Common myeloid progenitor, CD34-positive (primary cell): ENCODE measurements around the gene MSRB3.
"Not testable (repeated sequence)": the region's sequence is repeated elsewhere in the genome, so short reads cannot be mapped to it uniquely, and the experiment has no call there.

Experiments used
- CTCF ChIA-PET: fragments of 350-600 bp; sonication (Branson Sonifier 250); formaldehyde crosslinking; loops from one replicate; lab custom pipeline; 2021; ENCODE audit warnings: antibody characterized with exemption; lab: Charles Lee
- POLR2A ChIA-PET: fragments of 350-600 bp; sonication (Branson Sonifier 250); formaldehyde crosslinking; loops from one replicate; lab custom pipeline; 2021; ENCODE audit warnings: antibody characterized with exemption; lab: Charles Lee
- DNase-seq, 3 donors: peaks; one replicate each; pipeline versions ENCODE4 v3.0.0 to v3.0.0-alpha.2; 2013
- H3K27ac ChIP-seq, 2 experiments: 1 replicate in 1 of 2; 2 replicates in 1 of 2; pipeline ENCODE4 v1.7.0; 2013; ENCODE audit warnings: inconsistent platforms in 2 of 2, low read length in 2 of 2, mild to moderate bottlenecking in 2 of 2, low read depth in 1 of 2, moderate library complexity in 1 of 2; ENCODE audit not compliant: severe bottlenecking in 2 of 2, insufficient read depth in 1 of 2, poor library complexity in 1 of 2
- H3K27me3 ChIP-seq, 5 experiments: replicated peaks in 2 of 5; 1 replicate in 3 of 5; 2 replicates in 2 of 5; pipeline versions ENCODE4 v1.6.1 to v1.7.0; 2013; ENCODE audit warnings: low read length in 4 of 5, mild to moderate bottlenecking in 2 of 5, moderate library complexity in 2 of 5, inconsistent platforms in 1 of 5; ENCODE audit not compliant: insufficient read depth in 5 of 5, control insufficient read depth in 4 of 5
- H3K36me3 ChIP-seq, 4 experiments: 1 replicate in 2 of 4; 2 replicates in 2 of 4; pipeline versions ENCODE4 v1.6.1 to v1.7.0; 2013; ENCODE audit warnings: low read length in 3 of 4, control low read depth in 1 of 4, mild to moderate bottlenecking in 1 of 4; ENCODE audit not compliant: control insufficient read depth in 4 of 4, insufficient read depth in 4 of 4
- H3K4me1 ChIP-seq, 4 experiments: 1 replicate in 3 of 4; 2 replicates in 1 of 4; pipeline versions ENCODE4 v1.6.1 to v1.7.1; 2013; ENCODE audit warnings: low read length in 3 of 4, mild to moderate bottlenecking in 3 of 4, control low read depth in 1 of 4, inconsistent platforms in 1 of 4, moderate library complexity in 1 of 4; ENCODE audit not compliant: control insufficient read depth in 4 of 4, insufficient read depth in 4 of 4; ENCODE audit errors: control extremely low read depth in 1 of 4
- H3K4me3 ChIP-seq, 7 experiments: 1 replicate in 4 of 7; 2 replicates in 3 of 7; pipeline versions ENCODE4 v1.5.1 to v1.7.0; 2013; ENCODE audit warnings: mild to moderate bottlenecking in 7 of 7, low read length in 6 of 7, moderate library complexity in 6 of 7, inconsistent platforms in 2 of 7, low read depth in 2 of 7, control low read depth in 1 of 7; ENCODE audit not compliant: insufficient read depth in 4 of 7, control insufficient read depth in 1 of 7; ENCODE audit errors: extremely low read depth in 1 of 7
- H3K9me3 ChIP-seq, 5 experiments: 1 replicate in 4 of 5; 2 replicates in 1 of 5; pipeline versions ENCODE4 v1.6.1 to v1.7.1; 2013; ENCODE audit warnings: low read length in 4 of 5, mild to moderate bottlenecking in 2 of 5, inconsistent platforms in 1 of 5, low read depth in 1 of 5, moderate library complexity in 1 of 5; ENCODE audit not compliant: control insufficient read depth in 4 of 5, insufficient read depth in 2 of 5; ENCODE audit errors: control extremely low read depth in 1 of 5
- WGBS: methylation state at CpG from one replicate; pipeline ENCODE4 v1.1.5; 2013; ENCODE audit not compliant: insufficient coverage; 5-methylcytosine and 5-hydroxymethylcytosine counted together

MSRB3 gene

DNA sequence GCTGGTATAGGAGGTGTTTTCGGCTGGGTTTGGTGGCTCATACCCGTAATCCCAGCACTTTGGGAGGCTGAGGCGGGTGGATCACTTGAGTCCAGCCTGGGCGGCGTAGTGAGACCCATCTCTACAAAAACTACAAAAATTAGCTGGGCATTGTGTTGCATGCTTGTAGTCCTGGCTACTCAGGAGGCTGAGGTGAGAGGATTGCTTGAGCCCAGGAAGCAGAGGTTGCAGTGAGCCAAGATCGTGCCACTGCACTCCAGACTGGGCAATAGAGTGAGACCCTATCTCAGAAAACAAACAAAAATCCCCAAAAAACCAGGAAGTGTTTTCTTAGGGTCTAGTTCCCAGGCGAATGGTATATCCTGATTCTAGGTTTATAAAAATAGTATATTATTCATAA lies 7.0 kb downstream of the MSRB3 start:
- peak overlapping the region in 1 of 2 experiments; percentile 6 for H3K27ac ChIP-seq
- POLR2A ChIA-PET, H3K27me3 ChIP-seq, H3K36me3 ChIP-seq, DNase-seq, H3K4me3 ChIP-seq, H3K9me3 ChIP-seq: not testable (repeated sequence)
- WGBS, result 96% methylated on average over 4 of the region's 7 CpGs
- CTCF ChIA-PET, result interaction anchor here (1.2 kb wide), 1 partner anchor 53 kb away, joined by 3 read pairs; no protein-coding TSS in a partner anchor
- peaks cover 24 to 79% (median 52%) of the 10 kb centered on the region in 4 experiments for H3K4me1 ChIP-seq

- DNase-seq, result peak in 2 of 3 donors; percentile 38 to 58
- Histone ChIP-seq H3K27me3 (no peaks in the 10 kb centered on the region), H3K9me3 (no peaks in the 10 kb centered on the region), H3K4me1 (peaks cover 14 to 62% (median 37%) of the 10 kb centered on the region in 4 experiments), H3K27ac (peak overlapping the region in 1 of 2 experiments; percentile 55), H3K4me3 (peak overlapping the region in 5 of 7 experiments; percentile 1 to 56 (median 14)), H3K36me3 (peaks cover 0 to 5% (median 4%) of the 10 kb centered on the region in 4 experiments)
- POLR2A ChIA-PET, result no interaction called here
- CTCF ChIA-PET, result interaction anchor here (0.8 to 2.4 kb wide), 3 partner anchors 9 to 19 kb away, joined by 3 to 14 read pairs (median 5); no protein-coding TSS in a partner anchor
- no CpG with 5 or more reads among the region's 2 CpGs for WGBS
Observed at GRCh38 chr12:65287426-65287825, 8.9 kb downstream of the MSRB3 start.

DNA sequence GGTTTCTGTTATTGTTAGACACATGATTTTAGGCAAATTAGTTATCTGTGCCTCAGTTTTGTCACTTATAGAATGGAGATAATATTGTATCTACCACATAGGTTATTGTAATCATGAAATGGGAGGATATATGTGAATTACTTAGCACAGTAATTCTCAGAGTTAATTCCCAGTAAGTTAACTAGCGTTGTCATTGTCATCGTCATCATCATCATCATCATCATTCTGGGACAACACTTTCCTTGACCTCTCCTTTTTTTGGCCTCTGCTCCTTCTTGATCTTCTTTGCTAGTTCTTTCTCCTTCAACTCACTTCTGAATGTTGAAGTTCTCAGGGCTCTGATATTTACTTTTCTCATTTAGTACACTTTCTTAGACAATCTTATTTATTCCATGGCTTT lies 13.8 kb downstream of the MSRB3 start:
- Histone ChIP-seq H3K9me3 (no peaks in the 10 kb centered on the region), H3K4me3 (no peak overlapping the region), H3K27me3 (no peaks in the 10 kb centered on the region), H3K4me1 (peaks cover 13 to 57% (median 23%) of the 10 kb centered on the region in 4 experiments), H3K36me3 (peaks cover 0 to 2% (median under 1%) of the 10 kb centered on the region in 4 experiments), H3K27ac (no peak overlapping the region)
- POLR2A ChIA-PET, result no interaction called here
- 100% methylated on average over 2 of the region's 2 CpGs for WGBS
- DNase-seq, result no peak
- CTCF ChIA-PET, result interaction anchor here (1.0 to 1.7 kb wide), 2 partner anchors 10 to 14 kb away, joined by 3 to 6 read pairs; no protein-coding TSS in a partner anchor

DNA sequence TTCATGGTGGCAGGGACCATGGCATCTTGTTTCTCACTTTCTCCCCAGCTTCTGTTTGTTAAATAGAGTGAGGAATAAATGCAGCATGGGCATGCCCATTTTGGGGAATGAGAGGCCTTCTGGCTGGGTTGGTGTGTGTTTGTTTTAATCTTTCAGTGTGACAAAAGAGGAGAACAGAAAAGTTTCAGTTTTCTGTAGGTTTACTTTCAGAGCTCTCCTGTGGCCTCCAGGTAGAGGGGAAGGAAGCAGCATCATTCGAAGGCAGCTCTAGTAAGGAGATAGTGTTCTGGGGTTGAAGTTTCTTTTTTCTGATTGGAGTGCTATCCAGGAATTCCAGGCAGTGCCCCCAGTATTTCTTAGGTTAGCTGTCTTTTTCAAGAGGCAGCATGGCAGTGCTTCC lies 15.3 kb downstream of the MSRB3 start:
- ChIA-PET POLR2A (no interaction called here), CTCF (interaction anchor here (0.9 to 1.0 kb wide), 2 partner anchors 9 to 11 kb away, joined by 3 read pairs; no protein-coding TSS in a partner anchor)
- Histone ChIP-seq H3K4me1 (peaks cover 5 to 48% (median 16%) of the 10 kb centered on the region in 4 experiments), H3K4me3 (no peak overlapping the region), H3K27ac (no peak overlapping the region), H3K9me3 (no peaks in the 10 kb centered on the region), H3K36me3 (peaks cover 0 to 2% (median under 1%) of the 10 kb centered on the region in 4 experiments), H3K27me3 (no peaks in the 10 kb centered on the region)
- DNase-seq, result no peak
- 38% methylated on average over 1 of the region's 1 CpG for WGBS

- peak in 2 of 3 donors; percentile 68 to 71 for DNase-seq
- Histone ChIP-seq H3K36me3 (peaks cover 0 to 2% (median under 1%) of the 10 kb centered on the region in 4 experiments), H3K4me3 (no peak overlapping the region), H3K4me1 (peaks cover 5 to 53% (median 16%) of the 10 kb centered on the region in 4 experiments), H3K9me3 (no peaks in the 10 kb centered on the region), H3K27me3 (no peaks in the 10 kb centered on the region), H3K27ac (peak overlapping the region in 1 of 2 experiments; percentile 19)
- WGBS, result no CpG with 5 or more reads among the region's 4 CpGs
- CTCF ChIA-PET, result no interaction called here
- POLR2A ChIA-PET, result no interaction called here
Observed at GRCh38 chr12:65294641-65295262, 16.3 kb downstream of the MSRB3 start.

DNA sequence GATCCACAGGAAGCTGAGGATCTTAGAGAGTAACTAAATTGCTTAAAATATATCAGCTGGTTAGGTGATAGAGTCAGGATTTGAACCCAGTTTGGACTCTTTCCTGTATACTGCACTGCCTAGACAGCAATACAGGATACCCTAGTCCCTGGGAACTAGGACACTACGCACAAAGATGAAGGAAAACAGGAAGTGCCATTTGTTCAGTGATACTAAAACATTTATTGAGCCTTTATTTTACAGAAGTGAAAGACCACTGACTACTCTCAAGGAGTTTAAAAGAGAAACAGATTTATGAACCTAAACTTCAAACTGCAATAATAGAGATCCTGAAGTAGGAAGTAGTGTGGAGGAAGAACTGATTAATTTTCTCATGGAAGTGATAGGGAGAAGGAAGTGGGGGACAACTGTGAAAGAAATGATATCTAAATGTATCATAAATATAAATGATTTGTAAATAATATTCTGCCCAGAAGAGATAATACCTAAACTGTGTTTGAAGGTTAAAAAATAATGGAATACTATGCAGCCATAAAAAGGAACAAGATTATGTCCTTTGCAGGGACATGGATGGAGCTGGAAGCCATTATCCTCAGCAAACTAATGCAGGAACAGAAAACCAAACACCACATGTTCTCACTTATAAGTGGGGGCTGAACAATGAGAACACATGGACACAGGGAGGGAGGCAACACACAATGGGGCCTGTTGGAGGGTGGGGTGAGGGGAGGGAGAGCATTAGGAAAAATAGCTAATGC lies 18.2 kb downstream of the MSRB3 start:
- Histone ChIP-seq H3K36me3 (peaks cover 0 to 2% (median under 1%) of the 10 kb centered on the region in 4 experiments), H3K9me3 (no peaks in the 10 kb centered on the region), H3K4me1 (peaks cover 10 to 58% (median 18%) of the 10 kb centered on the region in 4 experiments), H3K27ac (peak overlapping the region in 1 of 2 experiments; percentile 14), H3K4me3 (no peak overlapping the region), H3K27me3 (no peaks in the 10 kb centered on the region)
- ChIA-PET POLR2A (no interaction called here), CTCF (interaction anchor here (0.6 to 2.4 kb wide), 2 partner anchors 10 kb away, joined by 3 to 7 read pairs; no protein-coding TSS in a partner anchor)
- DNase-seq, result peak in 1 of 3 donors; percentile 42
- WGBS, result no CpG with 5 or more reads among the region's 1 CpG
